Spinal cord (tissue), 10 donors: ENCODE results near the gene TMPRSS7. TPM values are rescaled to one million over a fixed set of nuclear protein-coding genes. Genes with fewer than 3 reads are reported as not detected.

Experiments used
- DNase-seq, 6 donors: peaks; one replicate each; pipeline versions ENCODE4 v3.0.0 to v3.0.0-alpha.2; 2013 to 2015; ENCODE audit warnings: low spot score in 6 of 6, low read depth in 4 of 6
- H3K27ac ChIP-seq: one replicate; pipeline ENCODE4 v1.5.1; 2013; ENCODE audit warnings: low read depth, low read length, control low read depth
- H3K27me3 ChIP-seq: one replicate; pipeline ENCODE4 v1.6.1; 2013; ENCODE audit warnings: low read length; ENCODE audit not compliant: control insufficient read depth, insufficient read depth
- H3K36me3 ChIP-seq: one replicate; pipeline ENCODE4 v1.6.1; 2013; ENCODE audit warnings: low read length; ENCODE audit not compliant: control insufficient read depth, insufficient read depth
- H3K4me1 ChIP-seq: one replicate; pipeline ENCODE4 v1.6.1; 2013; ENCODE audit warnings: low read length; ENCODE audit not compliant: control insufficient read depth, insufficient read depth
- H3K4me3 ChIP-seq: one replicate; pipeline ENCODE4 v1.5.1; 2013; ENCODE audit warnings: low read depth, low read length, control low read depth
- H3K9me3 ChIP-seq: one replicate; pipeline ENCODE4 v1.6.1; 2013; ENCODE audit warnings: low read length; ENCODE audit not compliant: control insufficient read depth, insufficient read depth
- WGBS: methylation state at CpG from one replicate; pipeline ENCODE4 v1.1.5; 2013; ENCODE audit warnings: missing lambda C conversion rate; ENCODE audit not compliant: insufficient coverage; 5-methylcytosine and 5-hydroxymethylcytosine counted together
- polyA plus RNA-seq, 2 donors: library from polyadenylated mRNA; unstranded; fragments of 120-200 nt; gene quantifications; one replicate each; pipeline ENCODE4 v1.2.1, GENCODE V29; 2013; ENCODE audit not compliant: insufficient read length in 2 of 2
- small RNA-seq: library from RNA; depleted of rRNA; stranded (forward); fragments of <200 nt; gene quantifications from one replicate; pipeline ENCODE3, GENCODE V24; 2014; ENCODE audit warnings: low replicate concordance
- total RNA-seq, 2 donors: library from RNA; depleted of rRNA in 1 of 2; stranded (reverse); fragments of 120-200 nt in 1 of 2; fragments of >200 nt in 1 of 2; gene quantifications; one replicate each; pipeline versions ENCODE4 v1.2.3 to v1.2.4, GENCODE V29; 2013 to 2014
- donor health status: healthy.

The TMPRSS7 gene
- total and polyA plus RNA-seq, 4 donors = 0.30 to 0.69 (median 0.51) TPM

- DNase-seq = no peak
- Histone ChIP-seq H3K9me3 (no peaks in the 10 kb centered on the region), H3K36me3 (no peaks in the 10 kb centered on the region), H3K4me3 (no peak overlapping the region), H3K27ac (no peak overlapping the region), H3K4me1 (peaks cover 3% of the 10 kb centered on the region), H3K27me3 (no peaks in the 10 kb centered on the region)
- WGBS = 97% methylated on average over 2 of the region's 3 CpGs
Measured at GRCh38 chr3:112130638-112130993, 96.1 kb downstream of the TMPRSS7 start.

Small RNA genes within 50 kb of the gene (small RNA-seq; reads per million reads assigned to genes)
- not detected for gene MIR567

Other genes starting within 250 kb of the TMPRSS7 start
- 100 to 1,000 TPM in 1 of 2 donors, 10 to 100 TPM in 1; 37.9 to 130 TPM for gene PHLDB2, start 175.5 kb upstream of the TMPRSS7 start, total RNA-seq
- gene PHLDB2, start 175.5 kb upstream of the TMPRSS7 start, polyA plus RNA-seq = 10 to 100 TPM in 1 of 2 donors, 1 to 10 TPM in 1; 8.0 to 24.2 TPM
- 10 to 100 TPM; 49.2 to 85.8 TPM for gene ABHD10, start 55.7 kb upstream of the TMPRSS7 start, total RNA-seq
- 10 to 100 TPM; 53.5 to 64.4 TPM for gene ABHD10, start 55.7 kb upstream of the TMPRSS7 start, polyA plus RNA-seq
- 10 to 100 TPM; 52.6 to 85.5 TPM for gene TAGLN3, start 35.8 kb upstream of the TMPRSS7 start, total RNA-seq
- gene TAGLN3, start 35.8 kb upstream of the TMPRSS7 start, polyA plus RNA-seq = 100 to 1,000 TPM; 142 to 171 TPM
- 1 to 10 TPM; 2.1 to 2.7 TPM for gene C3orf52, start 51.7 kb downstream of the TMPRSS7 start, total RNA-seq
- 1 to 10 TPM; 1.1 to 1.4 TPM for gene C3orf52, start 51.7 kb downstream of the TMPRSS7 start, polyA plus RNA-seq
- gene GCSAM, start 98.5 kb downstream of the TMPRSS7 start, total RNA-seq = 1 to 10 TPM in 1 of 2 donors, under 1 TPM in 1; 0.17 to 1.2 TPM
- under 1 TPM in 1 of 2 donors, not detected in 1; 0.35 TPM for gene GCSAM, start 98.5 kb downstream of the TMPRSS7 start, polyA plus RNA-seq